AG09319 (cell line): ENCODE measurements around the gene PGM1.

ENCODE experiments used
- DNase-seq: peaks from one replicate; pipeline ENCODE4 v3.0.0-alpha.2; 2010; ENCODE audit warnings: low read depth; ENCODE audit errors: extremely low read depth
- CTCF ChIP-seq: IDR thresholded peaks from 2 replicates; pipeline ENCODE4 v1.5.1; 2011; ENCODE audit warnings: low read depth, mild to moderate bottlenecking, inconsistent platforms, low read length, moderate library complexity

Gene PGM1

GRCh38 chr1:63651161-63651701, 58.0 kb downstream of the PGM1 start:
- TF ChIP-seq CTCF, result no peak
- DNase-seq, result no peak

- DNase-seq, result no peak
- no peak for TF ChIP-seq CTCF
These were observed 60.8 kb downstream of the PGM1 start for GRCh38 chr1:63653976-63654375.

GRCh38 chr1:63659448-63659847, 66.2 kb downstream of the PGM1 start:
- no peak for TF ChIP-seq CTCF
- no peak for DNase-seq

GRCh38 chr1:63662056-63662836, 69.0 kb downstream of the PGM1 start:
- TF ChIP-seq CTCF, result no peak
- DNase-seq, result peak; percentile 46

- no peak for DNase-seq
- TF ChIP-seq CTCF, result no peak
These were observed 69.6 kb downstream of the PGM1 start for GRCh38 chr1:63662841-63663240.

- TF ChIP-seq CTCF, result no peak
- no peak for DNase-seq
These were observed 70.1 kb downstream of the PGM1 start for GRCh38 chr1:63663301-63663700.

- DNase-seq, result no peak
These were observed 70.7 kb downstream of the PGM1 start for GRCh38 chr1:63663873-63664272.

More at GRCh38 chr1:63663873-63664272, 70.7 kb downstream of the PGM1 start:
- TF ChIP-seq CTCF, result no peak
